ENCODE results near the gene PPM1E. TPM values are rescaled to one million over a fixed set of nuclear protein-coding genes. Genes with fewer than 3 reads are reported as not detected.

PPM1E gene
- total RNA-seq, 1 donor from 2014 or later, result 1.7 TPM

- H3K27me3 Mint-ChIP-seq (ENCODE audit: unreplicated experiment), result no peaks in the 10 kb centered on the region
- no peak overlapping the region for H3K27ac Mint-ChIP-seq (ENCODE audit: unreplicated experiment)
- H3K9me3 Mint-ChIP-seq (ENCODE audit: unreplicated experiment), result no peaks in the 10 kb centered on the region
- no peaks in the 10 kb centered on the region for H3K36me3 Mint-ChIP-seq (ENCODE audit: unreplicated experiment)
- H3K4me1 Mint-ChIP-seq (ENCODE audit: unreplicated experiment), result no peaks in the 10 kb centered on the region
- DNase-seq (ENCODE audit: extremely low spot score, unreplicated experiment), result no peak
- no peak overlapping the region for H3K4me3 Mint-ChIP-seq (ENCODE audit: unreplicated experiment)
- TF ChIP-seq CTCF (IDR thresholded peaks at IDR 0.05), result no peak
Observed at GRCh38 chr17:58813712-58814111, 58.1 kb downstream of the PPM1E start.

GRCh38 chr17:58818654-58819053, 63.0 kb downstream of the PPM1E start:
- TF ChIP-seq CTCF (IDR thresholded peaks at IDR 0.05), result no peak
- Mint-ChIP-seq H3K27ac (ENCODE audit: unreplicated experiment) (no peak overlapping the region), H3K4me3 (ENCODE audit: unreplicated experiment) (no peak overlapping the region), H3K36me3 (ENCODE audit: unreplicated experiment) (no peaks in the 10 kb centered on the region), H3K4me1 (ENCODE audit: unreplicated experiment) (no peaks in the 10 kb centered on the region), H3K9me3 (ENCODE audit: unreplicated experiment) (no peaks in the 10 kb centered on the region), H3K27me3 (ENCODE audit: unreplicated experiment) (no peaks in the 10 kb centered on the region)
- DNase-seq (ENCODE audit: extremely low spot score, unreplicated experiment), result no peak

- Mint-ChIP-seq H3K27ac (ENCODE audit: unreplicated experiment) (no peak overlapping the region), H3K9me3 (ENCODE audit: unreplicated experiment) (no peaks in the 10 kb centered on the region), H3K4me3 (ENCODE audit: unreplicated experiment) (no peak overlapping the region), H3K4me1 (ENCODE audit: unreplicated experiment) (no peaks in the 10 kb centered on the region), H3K27me3 (ENCODE audit: unreplicated experiment) (peaks cover 3% of the 10 kb centered on the region), H3K36me3 (ENCODE audit: unreplicated experiment) (no peaks in the 10 kb centered on the region)
- no peak for TF ChIP-seq CTCF (IDR thresholded peaks at IDR 0.05)
- no peak for DNase-seq (ENCODE audit: extremely low spot score, unreplicated experiment)
Observed at GRCh38 chr17:58822148-58823050, 66.7 kb downstream of the PPM1E start.

- no peak overlapping the region for H3K27ac Mint-ChIP-seq (ENCODE audit: unreplicated experiment)
- H3K27me3 Mint-ChIP-seq (ENCODE audit: unreplicated experiment), result peaks cover 3% of the 10 kb centered on the region
- H3K4me1 Mint-ChIP-seq (ENCODE audit: unreplicated experiment), result no peaks in the 10 kb centered on the region
- no peaks in the 10 kb centered on the region for H3K9me3 Mint-ChIP-seq (ENCODE audit: unreplicated experiment)
- DNase-seq (ENCODE audit: extremely low spot score, unreplicated experiment), result no peak
- H3K36me3 Mint-ChIP-seq (ENCODE audit: unreplicated experiment), result no peaks in the 10 kb centered on the region
- TF ChIP-seq CTCF (IDR thresholded peaks at IDR 0.05), result no peak
- no peak overlapping the region for H3K4me3 Mint-ChIP-seq (ENCODE audit: unreplicated experiment)
Observed at GRCh38 chr17:58823051-58823525, 67.4 kb downstream of the PPM1E start.

- Mint-ChIP-seq H3K4me3 (ENCODE audit: unreplicated experiment) (no peak overlapping the region), H3K9me3 (ENCODE audit: unreplicated experiment) (peaks cover 5% of the 10 kb centered on the region), H3K27ac (ENCODE audit: unreplicated experiment) (no peak overlapping the region), H3K27me3 (ENCODE audit: unreplicated experiment) (peaks cover 9% of the 10 kb centered on the region), H3K4me1 (ENCODE audit: unreplicated experiment) (no peaks in the 10 kb centered on the region), H3K36me3 (ENCODE audit: unreplicated experiment) (no peaks in the 10 kb centered on the region)
- no peak for DNase-seq (ENCODE audit: extremely low spot score, unreplicated experiment)
- no peak for TF ChIP-seq CTCF (IDR thresholded peaks at IDR 0.05)
Observed at GRCh38 chr17:58829172-58829637, 73.6 kb downstream of the PPM1E start.

All from osteocyte (in vitro differentiated cells).